ENCODE results near the gene WDR83.
"Not testable (repeated sequence)": the region's sequence is repeated elsewhere in the genome, so short reads cannot be mapped to it uniquely, and the experiment has no call there.

WDR83 gene

GRCh38 chr19:12656899-12657571, 9.6 kb upstream of the WDR83 start:
- no peak for DNase-seq

DNA sequence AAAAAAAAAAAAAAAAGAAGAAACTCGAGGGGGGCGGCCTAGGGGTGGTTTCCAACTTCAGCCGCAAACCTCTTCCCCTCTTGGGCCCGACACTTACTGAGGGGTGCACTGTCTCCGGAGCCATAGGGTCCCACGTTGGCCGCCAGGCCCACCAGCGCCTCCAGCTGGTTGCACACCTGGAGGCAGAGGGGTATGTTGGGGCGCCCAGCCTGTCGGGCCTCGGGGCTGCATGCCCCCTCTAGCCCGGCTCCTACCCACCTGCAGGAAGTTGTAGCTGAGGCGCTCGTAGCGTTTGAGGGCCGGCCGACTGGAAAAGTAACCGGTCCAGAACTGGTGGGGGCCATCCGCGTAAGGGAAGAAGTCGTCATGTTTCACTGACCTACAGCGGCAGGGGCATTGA, 8.6 kb upstream of the WDR83 start:
- no peak for DNase-seq

GRCh38 chr19:12660980-12661379, 5.6 kb upstream of the WDR83 start:
- DNase-seq = no peak

GRCh38 chr19:12664406-12665280, 2.0 kb upstream of the WDR83 start:
- DNase-seq = no peak

DNA sequence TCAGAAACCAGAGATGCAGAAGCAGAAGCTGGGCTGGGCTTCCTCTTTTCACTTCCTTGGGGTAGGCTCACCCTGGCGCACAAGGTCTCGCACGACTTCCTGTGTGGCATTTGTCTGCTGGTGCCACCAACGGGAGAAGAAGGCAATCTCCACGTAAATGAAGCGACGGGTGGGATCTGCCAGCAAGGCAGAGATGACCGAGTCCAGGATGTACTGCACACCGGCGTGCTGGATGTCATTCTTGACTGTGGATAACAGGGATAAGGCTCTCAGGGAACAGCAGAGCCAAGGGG, 1.4 kb upstream of the WDR83 start:
- DNase-seq = no peak

DNA sequence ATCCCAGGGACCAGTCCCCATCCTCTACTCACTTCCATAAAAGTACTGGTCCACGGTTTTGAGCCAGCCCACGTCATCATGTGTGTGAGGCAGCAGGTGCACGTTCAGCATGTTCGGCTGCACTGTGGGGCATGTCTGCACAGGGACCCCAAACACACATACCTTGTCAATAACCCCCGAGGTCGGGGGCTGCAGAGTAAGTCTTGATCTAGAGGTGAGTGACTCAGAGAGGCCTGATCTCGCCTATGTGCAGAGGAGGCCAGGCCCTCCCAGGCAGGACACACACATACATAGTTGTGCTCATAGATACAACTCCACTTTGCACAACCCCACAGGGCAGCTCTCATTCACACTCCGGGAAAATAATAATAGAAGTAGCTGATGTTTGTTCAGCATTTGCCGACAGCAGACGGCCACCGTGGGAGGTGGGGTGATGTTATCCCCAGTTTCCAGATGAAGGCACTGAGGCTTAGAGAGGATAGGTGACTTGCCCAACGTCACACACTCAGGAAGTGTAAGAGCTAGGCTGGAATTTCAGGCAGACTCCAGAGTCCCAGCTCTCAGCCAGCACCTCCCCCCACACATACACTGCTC, 839 bp upstream of the WDR83 start:
- no peak for DNase-seq

DNA sequence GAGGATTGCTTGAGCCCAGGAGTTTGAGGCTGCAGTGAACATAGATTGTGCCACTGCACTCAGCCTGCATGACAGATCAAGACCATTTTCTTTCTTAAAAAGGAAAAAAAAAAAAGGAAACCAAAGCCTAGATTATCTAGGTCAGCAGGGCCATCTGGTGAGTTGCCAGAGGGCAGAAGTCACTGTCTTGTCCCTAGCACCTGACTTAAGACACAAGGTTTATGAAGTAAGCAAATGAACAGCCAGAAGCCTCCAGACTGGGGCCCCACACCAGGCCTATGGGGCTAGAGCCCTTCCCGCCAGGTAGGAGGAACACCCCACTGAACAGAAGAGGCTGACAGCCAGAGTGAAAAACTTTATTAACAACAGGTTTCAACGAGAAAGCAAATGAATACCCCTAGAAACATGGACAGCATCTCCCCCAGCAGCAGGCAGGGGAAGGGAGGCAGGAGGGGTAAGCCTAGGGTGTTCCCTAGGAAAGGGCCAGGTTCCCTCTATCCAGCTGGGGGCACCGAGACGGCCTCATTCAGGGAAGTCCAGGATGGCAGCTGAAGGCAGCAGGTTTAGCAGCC, 1.2 kb downstream of the WDR83 start:
- no peak for DNase-seq

GRCh38 chr19:12668346-12668745, 1.7 kb downstream of the WDR83 start:
- no peak for DNase-seq

- no peak for DNase-seq
Measured at GRCh38 chr19:12668932-12669269, 2.3 kb downstream of the WDR83 start.

- DNase-seq = peak; percentile 47
Measured at GRCh38 chr19:12669270-12670158, 2.9 kb downstream of the WDR83 start.

GRCh38 chr19:12670159-12670928, 3.7 kb downstream of the WDR83 start:
- no peak for DNase-seq

DNA sequence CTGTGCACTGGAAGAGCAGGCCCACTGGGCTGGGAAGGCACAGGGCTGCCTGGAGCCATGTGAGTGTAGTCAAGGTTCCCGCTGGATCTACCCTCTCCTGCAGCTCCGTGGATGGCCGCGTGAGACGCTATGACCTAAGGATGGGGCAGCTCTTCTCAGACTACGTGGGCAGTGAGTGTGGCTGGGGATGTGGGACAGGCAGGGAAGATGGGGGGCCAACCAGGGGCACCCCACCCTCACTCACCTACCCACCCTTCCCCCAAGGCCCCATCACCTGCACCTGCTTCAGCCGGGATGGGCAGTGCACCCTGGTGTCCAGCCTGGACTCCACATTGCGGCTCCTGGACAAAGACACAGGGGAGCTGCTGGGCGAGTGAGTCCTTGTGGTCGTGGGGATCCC, 6.1 kb downstream of the WDR83 start:
- DNase-seq = no peak

DNA sequence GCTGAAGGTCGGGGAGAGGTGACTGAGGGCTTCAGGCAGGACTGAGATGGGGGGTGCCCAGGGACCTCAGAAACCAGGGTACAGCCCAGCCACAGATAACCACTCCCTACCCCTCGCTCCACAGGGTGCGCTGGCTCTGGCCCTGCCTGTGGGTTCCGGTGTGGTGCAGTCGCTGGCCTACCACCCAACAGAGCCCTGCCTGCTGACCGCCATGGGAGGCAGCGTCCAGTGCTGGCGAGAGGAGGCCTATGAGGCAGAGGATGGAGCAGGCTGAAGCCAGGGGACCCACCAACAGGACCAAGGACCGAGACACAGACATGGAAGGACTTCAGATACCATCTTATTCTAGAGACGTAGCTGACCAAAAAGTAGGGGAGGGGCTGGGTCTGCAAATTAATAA, 8.8 kb downstream of the WDR83 start:
- DNase-seq = no peak

DNA sequence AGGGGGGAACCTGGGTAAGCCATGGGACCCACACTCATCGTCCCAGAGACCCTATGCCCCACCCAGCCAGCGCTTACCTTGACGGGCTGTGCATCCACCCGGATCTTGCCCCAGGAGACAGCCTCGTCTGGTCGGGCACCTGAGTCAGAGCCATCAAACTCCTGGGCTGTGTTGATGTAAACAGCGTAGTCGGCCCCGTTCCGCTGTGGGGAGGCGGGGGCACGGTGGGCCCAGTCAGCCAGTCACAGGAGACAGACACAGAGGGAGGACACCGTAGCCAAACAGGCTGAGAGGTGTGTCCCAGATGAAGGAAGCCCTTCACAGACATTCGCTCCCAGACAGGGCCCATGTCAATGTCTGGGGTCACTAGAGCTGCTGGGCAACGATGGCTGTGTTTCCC, 9.3 kb downstream of the WDR83 start:
- DNase-seq = no peak

- peak; percentile 23 for DNase-seq
Measured at GRCh38 chr19:12676384-12676792, 9.8 kb downstream of the WDR83 start.

DNA sequence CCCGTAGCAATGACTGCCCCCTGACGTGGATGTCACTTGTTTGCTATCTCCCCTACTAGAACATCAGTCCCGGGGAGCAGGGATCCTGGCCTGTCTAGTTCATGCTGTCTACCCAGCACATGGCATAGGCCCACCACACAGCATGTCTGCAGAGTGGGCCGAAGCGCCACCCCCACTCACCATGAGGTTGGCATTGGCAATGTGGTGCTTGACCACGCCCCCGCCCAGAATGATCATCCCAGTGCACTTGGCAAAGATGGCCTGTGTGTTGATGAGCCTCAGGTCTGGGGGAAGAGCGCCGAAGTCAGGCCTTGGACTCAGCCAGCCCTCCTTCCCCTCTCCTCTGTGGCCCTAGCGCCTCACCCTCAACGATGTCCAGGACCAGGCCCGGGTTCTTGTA, 10.3 kb downstream of the WDR83 start:
- no peak for DNase-seq

GRCh38 chr19:12678039-12678438, 11.4 kb downstream of the WDR83 start:
- not testable (repeated sequence) for DNase-seq

- DNase-seq = no peak
Measured at GRCh38 chr19:12680034-12680433, 13.4 kb downstream of the WDR83 start.

- DNase-seq = peak; percentile 86
Measured at GRCh38 chr19:12681074-12681987, 14.7 kb downstream of the WDR83 start, which contains the start of gene DHPS. DHPS (minus strand) TSS chr19:12681880; CDS start chr19:12681766, 114 bp downstream.

DNA sequence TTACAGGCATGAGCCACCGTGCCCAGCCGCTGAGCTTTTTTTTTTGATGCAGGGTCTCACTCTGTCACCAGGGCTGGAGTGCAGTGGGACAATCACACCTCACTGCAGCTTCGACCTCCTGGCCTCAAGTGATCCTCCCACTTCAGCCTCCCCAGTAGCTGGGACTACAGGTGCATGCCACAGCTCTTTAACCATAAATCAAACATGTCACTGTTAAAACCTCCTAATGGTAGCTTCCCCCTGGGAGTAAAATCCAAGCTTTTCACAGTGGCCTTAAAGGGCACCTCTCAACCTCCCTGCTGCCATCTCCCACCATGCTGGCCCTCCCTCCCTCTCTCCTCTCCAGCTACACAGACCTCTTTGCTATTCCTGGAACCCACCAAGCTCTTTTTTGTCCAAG, 19.2 kb downstream of the WDR83 start:
- no peak for DNase-seq

Data from GOT3 (cell line).